ENCODE measurements around the gene ITPR3. TPM values are rescaled to one million over a fixed set of nuclear protein-coding genes. Genes with fewer than 3 reads are reported as not detected.

ITPR3 gene
- total RNA-seq, 2 donors from 2014 or later, result 21.8 to 99.1 TPM

- TF ChIP-seq POLR2AphosphoS5 (IDR thresholded peaks at IDR 0.05), result no peak
- Histone ChIP-seq H3K4me1 (replicated peaks) (peaks cover 15% of the 10 kb centered on the region), H3K9me3 (no peaks in the 10 kb centered on the region), H3K27ac (peak overlapping the region; percentile 37 to 58), H3K4me3 (no peak overlapping the region), H3K27me3 (replicated peaks; ENCODE audit: insufficient read depth) (no peaks in the 10 kb centered on the region), H3K36me3 (no peaks in the 10 kb centered on the region)
- no peak for DNase-seq (ENCODE audit: low spot score)
- intact Hi-C loops (cut with DNase I), result loop anchor here (5.0 kb wide), 1 partner anchor 109 kb away; no protein-coding TSS in a partner anchor
- WGBS, result 85% methylated on average over 10 of the region's 10 CpGs
These were observed 75.0 kb downstream of the ITPR3 start for GRCh38 chr6:33696076-33696475.

DNA sequence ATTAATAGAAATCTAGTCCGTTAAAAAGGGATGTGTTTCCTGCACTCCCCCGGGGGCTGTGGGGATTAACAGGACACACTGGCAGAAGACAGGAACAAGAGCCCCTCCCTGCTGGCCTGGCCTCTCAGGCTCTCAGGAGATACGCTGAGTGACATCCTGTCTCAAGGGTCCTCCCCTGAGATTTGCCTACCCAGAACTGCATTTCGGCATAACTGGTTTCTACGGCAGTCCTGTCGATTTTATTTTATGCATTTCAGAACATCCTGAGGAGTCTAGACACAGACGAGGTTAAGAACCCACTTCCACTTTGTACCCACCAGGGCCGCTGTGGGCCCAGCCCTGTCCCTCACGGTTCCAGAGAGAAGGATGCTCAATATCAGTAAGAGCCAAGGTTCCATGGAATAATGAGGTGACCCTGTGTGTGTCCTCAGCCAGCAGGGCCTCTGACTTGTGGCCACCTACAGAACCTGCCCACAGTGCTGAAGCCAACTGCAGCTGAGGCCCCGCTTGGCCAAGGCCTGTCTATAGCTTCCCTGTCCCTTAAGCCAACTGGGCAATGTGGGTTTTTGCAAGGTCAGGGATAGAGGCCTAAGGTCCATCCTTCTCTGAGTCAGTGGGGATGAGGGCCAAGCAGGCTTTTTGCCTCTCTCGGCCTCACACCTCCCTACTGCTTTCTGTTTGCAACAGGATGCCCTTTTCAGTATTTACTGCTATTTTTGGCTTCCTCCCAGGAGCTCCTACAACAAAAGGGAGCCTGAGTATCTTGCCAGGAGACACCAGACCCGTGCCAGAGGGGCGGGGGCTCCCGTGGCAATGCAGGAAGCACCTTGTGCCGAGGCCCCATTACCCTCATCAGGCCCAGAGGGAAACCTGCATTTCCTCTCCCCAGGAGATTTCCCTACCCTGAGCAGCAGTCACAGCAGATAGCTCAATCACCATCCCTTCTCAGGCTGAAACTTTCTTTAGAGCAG lies 75.7 kb downstream of the ITPR3 start:
- H3K27me3 ChIP-seq (replicated peaks; ENCODE audit: insufficient read depth), result no peaks in the 10 kb centered on the region
- peak overlapping the region; percentile 37 to 58 for H3K27ac ChIP-seq
- no peaks in the 10 kb centered on the region for H3K36me3 ChIP-seq
- intact Hi-C loops (cut with DNase I), result loop anchor here (5.0 kb wide), 1 partner anchor 110 kb away; no protein-coding TSS in a partner anchor
- 32% methylated on average over 15 of the region's 15 CpGs for WGBS
- no peak for TF ChIP-seq POLR2A (IDR thresholded peaks at IDR 0.05)
- peak; percentile 67 for TF ChIP-seq POLR2AphosphoS5 (IDR thresholded peaks at IDR 0.05)
- peak; percentile 70 for DNase-seq (ENCODE audit: low spot score)
- peaks cover 15% of the 10 kb centered on the region for H3K4me1 ChIP-seq (replicated peaks)
- H3K9me3 ChIP-seq, result no peaks in the 10 kb centered on the region
- H3K4me3 ChIP-seq, result no peak overlapping the region

- TF ChIP-seq POLR2A (IDR thresholded peaks at IDR 0.05), result no peak
- TF ChIP-seq, protein P1, sequence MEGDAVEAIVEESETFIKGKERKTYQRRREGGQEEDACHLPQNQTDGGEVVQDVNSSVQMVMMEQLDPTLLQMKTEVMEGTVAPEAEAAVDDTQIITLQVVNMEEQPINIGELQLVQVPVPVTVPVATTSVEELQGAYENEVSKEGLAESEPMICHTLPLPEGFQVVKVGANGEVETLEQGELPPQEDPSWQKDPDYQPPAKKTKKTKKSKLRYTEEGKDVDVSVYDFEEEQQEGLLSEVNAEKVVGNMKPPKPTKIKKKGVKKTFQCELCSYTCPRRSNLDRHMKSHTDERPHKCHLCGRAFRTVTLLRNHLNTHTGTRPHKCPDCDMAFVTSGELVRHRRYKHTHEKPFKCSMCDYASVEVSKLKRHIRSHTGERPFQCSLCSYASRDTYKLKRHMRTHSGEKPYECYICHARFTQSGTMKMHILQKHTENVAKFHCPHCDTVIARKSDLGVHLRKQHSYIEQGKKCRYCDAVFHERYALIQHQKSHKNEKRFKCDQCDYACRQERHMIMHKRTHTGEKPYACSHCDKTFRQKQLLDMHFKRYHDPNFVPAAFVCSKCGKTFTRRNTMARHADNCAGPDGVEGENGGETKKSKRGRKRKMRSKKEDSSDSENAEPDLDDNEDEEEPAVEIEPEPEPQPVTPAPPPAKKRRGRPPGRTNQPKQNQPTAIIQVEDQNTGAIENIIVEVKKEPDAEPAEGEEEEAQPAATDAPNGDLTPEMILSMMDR (IDR thresholded peaks at IDR 0.05), result no peak
- TF ChIP-seq POLR2AphosphoS5 (IDR thresholded peaks at IDR 0.05), result no peak
- H3K36me3 ChIP-seq, result no peaks in the 10 kb centered on the region
- intact Hi-C loops (cut with DNase I), result loop anchor here (5.0 kb wide), 1 partner anchor 111 kb away; no protein-coding TSS in a partner anchor
- WGBS, result 91% methylated on average over 10 of the region's 10 CpGs
- DNase-seq (ENCODE audit: low spot score), result no peak
- no peaks in the 10 kb centered on the region for H3K9me3 ChIP-seq
- no peaks in the 10 kb centered on the region for H3K27me3 ChIP-seq (replicated peaks; ENCODE audit: insufficient read depth)
- no peak overlapping the region for H3K4me3 ChIP-seq
- H3K27ac ChIP-seq, result peak overlapping the region; percentile 37 to 58
- peaks cover 15% of the 10 kb centered on the region for H3K4me1 ChIP-seq (replicated peaks)
These were observed 76.7 kb downstream of the ITPR3 start for GRCh38 chr6:33697845-33698244.

DNA sequence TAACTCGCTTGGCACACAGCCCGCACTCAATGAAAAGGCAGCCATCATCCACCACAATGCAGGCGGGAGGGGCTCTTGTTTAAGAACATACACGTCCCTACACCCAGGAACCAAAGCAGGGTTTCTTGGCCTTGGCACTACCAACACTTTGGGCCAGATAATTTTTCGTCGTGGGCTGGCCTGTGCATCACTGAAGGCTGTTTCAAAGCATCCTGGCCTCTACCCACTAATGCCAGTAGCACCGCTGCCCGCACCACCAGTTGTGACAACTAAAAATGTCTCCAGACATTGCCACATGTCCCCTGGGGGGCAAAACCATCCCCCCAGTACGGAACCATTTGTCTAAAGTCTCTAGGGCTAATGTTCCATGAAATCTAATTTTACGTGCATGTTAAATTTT lies 77.4 kb downstream of the ITPR3 start:
- DNase-seq (ENCODE audit: low spot score), result no peak
- 81% methylated on average over 10 of the region's 10 CpGs for WGBS
- Histone ChIP-seq H3K27me3 (replicated peaks; ENCODE audit: insufficient read depth) (no peaks in the 10 kb centered on the region), H3K4me1 (replicated peaks) (peaks cover 15% of the 10 kb centered on the region), H3K27ac (peak overlapping the region in 1 of 2 donors; percentile 22), H3K9me3 (no peaks in the 10 kb centered on the region), H3K36me3 (no peaks in the 10 kb centered on the region), H3K4me3 (no peak overlapping the region)
- TF ChIP-seq POLR2AphosphoS5 (IDR thresholded peaks at IDR 0.05) (no peak), POLR2A (IDR thresholded peaks at IDR 0.05) (no peak)
- TF ChIP-seq, protein P1 (IDR thresholded peaks at IDR 0.05), result no peak
- intact Hi-C loops (cut with DNase I), result loop anchor here (5.0 kb wide), 1 partner anchor 111 kb away; no protein-coding TSS in a partner anchor

- Histone ChIP-seq H3K36me3 (no peaks in the 10 kb centered on the region), H3K9me3 (no peaks in the 10 kb centered on the region), H3K4me3 (no peak overlapping the region), H3K27ac (peak overlapping the region; percentile 12 to 33), H3K4me1 (replicated peaks) (peaks cover 15% of the 10 kb centered on the region), H3K27me3 (replicated peaks; ENCODE audit: insufficient read depth) (no peaks in the 10 kb centered on the region)
- TF ChIP-seq POLR2A (IDR thresholded peaks at IDR 0.05) (no peak), POLR2AphosphoS5 (IDR thresholded peaks at IDR 0.05) (peak; percentile 16)
- TF ChIP-seq, protein P1 (IDR thresholded peaks at IDR 0.05), result no peak
- 48% methylated on average over 8 of the region's 8 CpGs for WGBS
- intact Hi-C loops (cut with DNase I), result loop anchor here (5.0 kb wide), 1 partner anchor 112 kb away; no protein-coding TSS in a partner anchor
- no peak for DNase-seq (ENCODE audit: low spot score)
These were observed 78.0 kb downstream of the ITPR3 start for GRCh38 chr6:33699131-33699530.

Measured in prostate gland (tissue), 2 donors.